HTR-8/SVneo (cell line): Measurements from ENCODE around the gene RAB1B.

Experiments
- DNase-seq: peaks from one replicate; pipeline ENCODE4 v3.0.0; 2011; ENCODE audit warnings: low spot score, mixed read lengths; ENCODE audit not compliant: insufficient read length
- FAIRE-seq: peaks from 2 replicates; lab custom pipeline; 2011; peaks lifted over from hg19 to GRCh38; lab: Jason Lieb, UNC

The RAB1B gene

DNA sequence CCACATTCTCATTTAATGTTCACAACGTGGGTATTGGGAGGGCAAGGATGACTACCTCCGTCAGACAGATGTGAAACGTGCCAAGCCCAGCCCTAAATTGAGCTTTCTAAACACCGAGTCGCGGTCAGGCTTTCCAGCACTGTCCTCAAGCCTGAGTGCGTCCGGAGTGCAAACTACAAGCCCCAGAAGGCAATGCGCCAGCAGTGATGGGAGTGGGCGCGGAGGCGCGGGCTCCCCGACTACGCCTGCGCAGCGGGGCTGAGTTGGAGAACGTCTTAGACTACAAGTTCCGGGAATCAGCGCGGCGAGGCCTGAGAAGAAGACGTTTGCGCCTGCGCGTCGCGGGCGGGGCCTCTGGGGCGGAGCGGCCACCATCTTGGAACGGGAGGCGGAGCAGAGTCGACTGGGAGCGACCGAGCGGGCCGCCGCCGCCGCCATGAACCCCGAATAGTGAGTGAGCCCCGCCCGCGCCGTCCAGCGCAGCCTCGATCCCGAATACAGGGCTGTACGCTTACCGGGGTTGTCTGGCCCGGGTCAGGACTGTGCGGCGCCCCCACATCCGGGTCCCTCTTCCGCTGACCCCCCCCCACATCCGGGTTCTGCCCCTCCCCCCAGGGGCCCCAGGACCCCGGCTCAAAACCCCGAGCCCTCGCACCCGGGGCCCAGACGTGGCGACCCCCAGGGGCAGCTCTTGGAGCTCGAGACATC, at the start of gene RAB1B:
RAB1B (plus strand) TSS at position 396 of the 708 bp plus-strand sequence; CDS start at position 437, 41 bp downstream.
- peak; percentile 100 for FAIRE-seq
- DNase-seq = peak; percentile 100

DNA sequence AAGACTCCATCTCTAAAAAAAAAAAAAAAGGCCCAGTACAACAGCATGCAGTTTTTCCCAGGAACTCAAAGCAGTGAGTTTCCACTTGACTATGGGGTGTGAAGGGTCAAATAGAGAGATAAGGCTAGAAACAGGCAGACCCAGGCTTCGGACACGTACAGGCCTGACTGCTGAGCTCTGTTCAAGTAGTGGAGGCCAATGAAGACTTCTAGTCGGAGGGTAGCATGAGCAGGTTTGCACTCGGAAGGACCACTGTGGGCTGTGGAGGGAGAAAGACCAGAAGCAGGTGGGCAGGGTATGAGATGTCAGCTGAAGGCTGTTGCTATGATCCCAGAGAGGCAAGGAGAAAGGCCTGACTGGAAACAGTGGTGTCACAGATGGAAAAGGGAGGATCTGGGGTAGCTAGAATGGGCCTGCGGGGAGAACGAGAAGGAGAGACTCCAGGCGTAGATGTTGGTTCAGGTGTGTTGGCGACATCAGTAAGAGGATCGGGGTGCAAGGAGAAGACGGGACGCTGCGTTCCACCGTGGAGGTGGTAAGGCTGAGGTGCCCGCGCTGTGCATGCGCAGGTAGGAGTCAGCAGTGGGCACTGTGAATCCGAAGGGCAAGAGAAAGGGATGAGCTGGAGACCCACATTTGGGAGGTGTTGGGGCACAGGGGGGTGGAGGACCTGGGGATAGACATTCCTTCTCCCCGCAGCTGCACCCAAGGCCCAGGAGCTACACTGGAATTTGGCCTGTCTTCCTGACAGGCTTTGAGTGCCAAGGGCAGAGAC, 49.4 kb upstream of the RAB1B start:
- FAIRE-seq = peak; percentile 64
- no peak for DNase-seq

DNA sequence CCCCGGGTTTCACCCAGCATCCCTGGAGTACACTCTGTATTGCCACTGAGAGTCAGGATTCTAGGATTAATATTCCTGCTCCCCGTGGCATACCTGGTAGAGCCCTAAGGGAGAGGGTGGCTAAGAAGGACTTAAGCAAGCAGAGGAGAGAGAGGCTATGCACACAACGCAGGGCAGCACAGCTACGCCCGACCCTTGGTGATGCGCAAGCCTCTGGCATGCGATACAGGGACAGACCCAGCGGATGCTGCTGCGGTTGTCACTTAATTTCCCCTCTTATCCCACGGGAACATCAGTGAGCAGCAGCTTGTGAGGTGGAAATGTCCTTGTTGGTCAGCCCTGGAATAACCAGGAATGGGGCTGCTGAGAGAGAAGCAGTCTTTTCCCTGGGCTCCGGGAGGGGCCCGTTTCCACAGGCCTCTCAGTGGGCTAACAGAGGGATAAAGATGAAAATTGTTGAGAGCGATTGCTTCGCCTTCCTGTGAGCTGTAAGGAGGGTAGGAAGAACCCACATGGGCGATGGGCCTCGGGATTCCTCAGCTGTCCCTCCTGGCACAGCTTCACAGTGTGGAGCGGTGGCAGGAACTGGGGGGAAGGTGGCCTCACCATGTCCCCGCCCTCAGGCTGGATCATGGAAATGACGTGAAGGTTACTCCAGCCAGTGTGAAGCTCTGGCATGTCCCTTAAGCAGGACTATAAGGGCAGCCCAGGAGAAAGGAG, 48.4 kb upstream of the RAB1B start:
- DNase-seq = no peak
- FAIRE-seq = peak; percentile 54

DNA sequence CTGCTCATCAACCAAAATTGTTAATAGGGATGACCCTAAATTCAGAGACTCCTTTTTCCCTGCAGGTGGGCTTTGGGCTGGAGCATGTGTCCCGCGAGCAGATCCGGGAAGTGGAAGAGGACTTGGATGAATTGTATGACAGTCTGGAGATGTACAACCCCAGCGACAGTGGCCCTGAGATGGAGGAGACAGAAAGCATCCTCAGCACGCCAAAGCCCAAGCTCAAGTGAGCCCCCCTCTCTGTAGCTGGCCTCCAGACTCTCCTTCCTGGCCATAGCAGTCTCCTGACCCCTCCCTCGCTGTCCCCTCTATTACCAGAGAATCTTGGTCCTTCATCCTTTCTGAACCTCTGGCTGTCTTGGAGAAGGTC, 47.9 kb upstream of the RAB1B start:
- no peak for DNase-seq
- no peak for FAIRE-seq

DNA sequence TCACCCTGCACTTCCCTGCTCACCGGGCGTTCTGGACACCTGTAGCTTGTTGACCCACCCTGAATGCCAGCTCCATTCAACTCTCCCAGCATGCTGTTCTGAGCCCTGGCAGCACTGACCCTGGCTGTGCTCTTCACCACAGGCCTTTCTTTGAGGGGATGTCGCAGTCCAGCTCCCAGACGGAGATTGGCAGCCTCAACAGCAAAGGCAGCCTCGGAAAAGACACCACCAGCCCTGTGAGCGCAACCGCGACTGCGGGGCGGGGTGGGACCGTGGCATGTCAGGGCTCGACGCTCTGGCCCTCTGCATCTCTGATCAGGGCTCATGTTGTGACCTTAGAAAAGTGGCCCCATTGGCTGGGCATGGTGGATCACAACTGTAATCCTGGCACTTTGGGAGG, 47.4 kb upstream of the RAB1B start:
- FAIRE-seq (peak; percentile 80), DNase-seq (no peak)

DNA sequence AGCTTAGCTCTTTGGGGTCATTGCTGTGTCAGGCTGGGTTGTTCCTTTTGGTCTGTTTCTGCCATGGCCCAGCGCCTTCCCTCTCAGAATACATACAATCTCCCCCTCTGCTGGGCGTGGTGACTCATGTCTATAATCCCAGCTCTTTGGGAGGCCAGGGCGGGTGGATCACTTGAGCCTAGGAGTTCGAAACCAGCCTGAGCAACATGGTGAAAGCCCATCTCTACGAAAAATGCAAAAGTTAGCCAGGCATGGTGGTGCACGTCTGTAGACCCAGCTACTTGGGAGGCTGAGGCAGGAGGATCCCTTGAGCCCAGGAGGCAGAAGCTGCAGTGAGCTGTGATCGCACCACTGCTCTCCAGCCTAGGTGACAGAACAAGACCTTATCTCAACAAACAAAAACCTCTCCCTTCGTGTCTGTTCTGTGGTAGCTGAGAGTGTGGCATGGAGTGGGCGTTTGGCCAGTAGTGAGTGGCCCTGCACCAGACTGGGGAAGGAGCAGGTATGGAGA, 46.7 kb upstream of the RAB1B start:
- FAIRE-seq (peak; percentile 87), DNase-seq (no peak)

DNA sequence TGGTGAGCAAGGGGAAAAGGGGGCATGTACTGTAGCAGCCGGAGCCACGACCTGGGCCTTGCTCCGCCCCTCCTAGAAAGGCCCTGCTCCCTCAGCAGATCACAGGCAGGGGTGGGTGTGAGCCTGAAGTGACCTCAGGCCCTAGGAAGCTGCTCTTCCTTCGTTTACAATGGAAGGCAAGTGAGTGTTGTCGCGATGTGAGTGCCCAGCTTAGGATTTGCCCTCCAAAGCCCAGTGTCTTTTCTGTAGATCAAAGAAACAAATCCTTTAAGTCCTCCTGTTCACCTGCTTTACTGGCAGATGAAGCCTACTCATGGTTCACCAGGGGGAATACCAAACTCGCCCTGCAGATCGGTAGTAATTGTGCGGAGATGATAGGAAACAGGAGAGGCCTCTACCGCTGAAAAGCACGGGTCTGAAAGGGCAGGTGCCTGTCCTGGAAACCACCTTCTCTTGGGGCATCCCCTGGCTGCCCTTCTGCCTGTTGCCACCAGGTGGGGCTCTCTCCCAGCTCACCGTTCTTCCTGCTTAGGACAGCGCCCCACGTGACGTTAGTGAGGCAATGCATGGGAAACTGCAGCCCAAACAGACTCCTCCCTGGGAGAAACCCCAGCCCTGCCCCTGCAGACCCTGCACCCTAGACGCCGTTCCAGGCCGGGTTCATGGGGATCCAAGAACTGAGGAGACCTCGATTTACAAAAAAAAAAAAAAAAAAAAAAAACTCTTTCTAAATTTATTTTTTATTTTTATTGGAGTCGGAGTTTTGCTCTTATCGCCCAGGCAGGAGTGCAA, 45.9 kb upstream of the RAB1B start:
- FAIRE-seq (peak; percentile 98), DNase-seq (peak; percentile 98)

DNA sequence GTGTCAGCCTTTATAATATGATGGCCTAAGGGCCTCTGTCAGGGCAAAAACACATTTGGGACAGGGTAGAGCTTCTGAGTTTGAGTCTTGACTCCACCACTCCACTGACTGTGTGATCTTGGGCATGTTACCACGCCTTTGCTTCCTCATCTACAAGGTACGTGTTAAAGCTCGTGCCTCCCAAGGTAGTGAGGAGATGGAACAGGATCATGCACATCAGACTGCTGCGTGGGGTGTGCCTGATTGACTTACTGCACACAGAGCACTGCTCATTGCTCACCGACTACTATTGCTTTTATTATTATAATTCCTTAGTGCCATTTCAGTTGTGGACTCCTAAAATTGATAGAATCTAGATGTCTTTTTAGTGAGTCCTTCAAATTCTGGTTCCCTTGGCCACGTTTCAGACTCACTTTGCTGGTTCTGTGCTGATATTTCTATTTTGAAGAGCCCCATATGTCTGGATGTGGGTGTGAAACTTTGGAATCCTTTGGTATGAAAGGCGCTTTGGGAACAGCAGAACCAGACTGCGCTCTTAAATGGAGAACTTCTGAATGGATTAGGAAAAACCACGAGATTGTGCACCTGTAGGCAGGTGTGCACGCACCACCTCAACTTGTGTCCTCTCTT, 44.1 kb upstream of the RAB1B start:
- peak; percentile 69 for FAIRE-seq
- no peak for DNase-seq

DNA sequence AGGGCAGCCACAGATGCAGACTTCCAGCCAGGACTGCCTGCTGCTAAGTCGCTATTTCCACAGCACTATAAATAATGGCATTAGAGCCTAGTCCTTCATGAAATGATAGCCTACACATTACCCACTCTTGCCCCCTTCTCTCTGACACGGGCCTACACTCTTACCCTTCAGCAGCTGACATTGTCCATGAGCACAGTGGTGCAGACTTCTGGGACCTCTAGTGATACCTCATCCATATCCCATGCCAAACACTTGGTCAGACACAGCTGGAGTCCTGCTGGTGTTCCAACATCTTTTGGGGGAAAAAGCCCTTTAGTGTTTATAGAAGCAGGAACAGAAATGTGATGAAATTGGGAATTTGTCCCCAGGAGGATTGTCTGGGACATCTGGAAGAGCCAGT, 43.4 kb upstream of the RAB1B start:
- DNase-seq (no peak), FAIRE-seq (peak; percentile 16)

DNA sequence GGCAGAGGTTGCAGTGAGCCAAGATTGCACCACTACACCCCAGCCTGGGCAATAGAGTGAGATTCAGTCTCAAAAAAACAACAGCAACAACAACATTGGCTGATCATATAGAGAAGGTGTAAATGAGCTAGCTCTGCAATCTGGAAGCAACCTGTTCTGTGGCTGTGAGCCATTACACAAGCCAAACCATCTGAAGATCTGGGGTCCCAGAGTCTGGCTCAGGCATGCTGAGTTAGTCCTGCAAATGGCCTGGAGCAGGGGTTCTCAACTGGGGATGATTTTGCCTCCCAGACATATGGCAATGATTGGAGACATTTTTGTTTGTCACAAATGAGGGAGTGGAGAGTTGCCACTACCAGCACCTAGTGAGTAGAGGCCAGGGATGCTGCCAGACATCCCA, 42.3 kb upstream of the RAB1B start:
- FAIRE-seq (peak; percentile 84), DNase-seq (no peak)

DNA sequence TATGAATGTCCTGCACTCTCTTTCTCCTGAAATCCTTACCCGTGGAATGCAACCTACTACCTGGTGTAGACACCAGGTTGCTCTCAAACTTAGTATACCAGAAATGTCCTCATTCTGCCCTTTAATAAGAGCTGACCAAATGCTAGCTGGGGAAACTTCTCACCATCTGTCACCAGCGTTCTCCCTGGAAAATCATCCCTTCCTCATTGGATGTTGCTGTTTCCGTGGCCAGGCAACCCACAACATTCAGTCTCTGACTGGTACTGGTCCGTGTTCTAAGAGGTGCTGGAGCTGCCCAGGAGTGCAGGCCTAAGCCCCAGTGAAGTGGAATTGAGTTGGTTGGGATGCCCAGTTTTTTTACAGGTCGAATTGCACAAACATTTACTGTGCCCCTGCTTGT, 40.7 kb upstream of the RAB1B start:
- no peak for DNase-seq
- peak; percentile 83 for FAIRE-seq

DNA sequence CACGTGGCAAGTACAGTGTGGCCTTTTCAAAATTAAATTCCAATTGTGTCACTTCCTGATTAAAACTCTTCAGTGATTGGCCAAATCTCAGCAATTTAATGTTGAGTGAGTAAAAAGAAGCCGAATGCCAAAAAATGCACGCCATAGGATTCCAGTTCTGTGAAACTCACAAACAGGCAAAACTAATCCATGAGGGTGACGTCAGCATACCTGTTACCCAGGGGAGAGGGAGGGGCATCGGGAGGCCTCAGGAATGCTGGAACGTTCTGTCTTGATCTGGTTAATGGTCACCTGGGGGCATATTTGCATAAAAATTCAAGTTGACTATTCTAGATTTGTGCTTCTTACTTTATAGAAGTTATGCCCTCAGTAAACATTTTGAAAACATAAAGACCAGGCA, 39.9 kb upstream of the RAB1B start:
- DNase-seq (no peak), FAIRE-seq (no peak)

DNA sequence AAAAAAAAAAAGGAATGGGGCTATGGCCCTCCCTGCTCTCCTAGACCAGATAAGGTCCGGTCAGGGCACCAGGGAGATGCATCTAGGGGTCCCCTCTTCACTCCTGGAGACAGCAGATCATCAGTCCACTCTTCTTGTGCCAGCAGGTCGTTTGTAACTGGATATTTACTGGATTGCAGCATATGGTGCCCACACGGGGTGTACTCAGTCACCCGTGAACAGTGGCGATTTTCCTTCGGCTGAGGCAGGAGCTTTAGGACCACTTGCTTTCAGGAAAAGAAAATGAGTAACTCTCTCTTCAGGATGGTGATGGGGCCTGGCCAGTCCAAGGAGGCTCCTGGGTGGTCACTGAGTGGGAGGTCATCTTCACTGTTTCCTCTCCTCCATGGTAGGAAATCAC, 38.3 kb upstream of the RAB1B start:
- DNase-seq = no peak
- FAIRE-seq = no peak

DNA sequence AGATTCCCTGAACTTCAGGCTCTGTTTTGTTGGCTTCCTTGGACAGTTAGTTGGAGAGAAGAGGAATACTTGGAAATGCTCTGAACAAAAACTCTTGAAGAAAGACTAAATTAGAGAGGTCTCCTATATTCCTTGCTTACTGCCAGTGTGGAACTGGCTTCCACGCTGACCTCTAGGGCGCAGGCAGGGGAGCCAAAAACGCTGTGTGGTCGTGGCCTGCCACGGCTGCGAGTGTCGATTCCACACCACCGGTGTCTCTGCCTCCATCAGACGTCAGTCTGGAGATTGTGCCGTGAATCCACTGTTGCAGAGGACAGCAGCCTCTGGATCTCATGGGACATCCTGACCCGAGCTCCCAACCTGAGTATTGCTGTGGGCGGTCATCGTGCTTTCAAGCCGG, 37.5 kb upstream of the RAB1B start:
- DNase-seq = no peak
- peak; percentile 42 for FAIRE-seq

DNA sequence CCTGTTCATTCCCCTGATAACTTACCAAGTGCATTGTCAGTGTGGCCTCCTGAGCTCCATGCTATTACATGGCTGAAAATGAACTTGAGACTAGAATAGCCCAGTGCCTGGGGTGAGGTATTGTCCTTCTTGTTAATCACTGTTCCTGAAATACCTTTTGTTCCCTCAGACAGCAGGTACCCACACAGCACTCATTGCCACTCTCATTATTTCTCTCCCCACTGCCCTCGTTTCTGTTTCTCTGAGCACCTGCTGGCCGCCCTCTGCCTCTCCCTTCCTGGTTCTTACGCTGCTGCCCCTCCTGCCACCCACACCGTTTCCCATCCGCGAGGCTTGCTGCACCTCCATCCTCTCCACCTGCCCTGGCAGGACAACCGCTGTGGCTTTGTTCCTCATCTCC, 36.9 kb upstream of the RAB1B start:
- peak; percentile 81 for FAIRE-seq
- DNase-seq = no peak

DNA sequence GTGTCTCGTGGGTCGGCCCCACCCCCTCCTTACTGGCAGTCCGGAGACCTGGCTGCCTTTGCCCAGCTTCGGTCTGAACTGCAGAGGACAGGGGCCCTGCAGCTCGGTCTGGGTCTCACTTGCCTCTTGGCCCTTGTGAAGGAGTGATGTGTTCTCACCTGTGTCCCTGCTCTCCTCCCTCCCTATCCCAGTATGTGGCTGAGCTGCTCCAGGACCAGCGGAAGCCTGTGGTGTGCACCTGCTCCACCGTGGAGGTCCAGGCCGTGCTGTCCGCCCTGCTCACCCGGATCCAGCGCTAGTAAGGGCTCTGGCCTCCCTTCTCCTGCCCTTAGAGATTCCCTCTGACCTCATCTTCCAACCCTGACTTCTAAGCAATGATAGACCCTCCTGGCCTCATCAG, 35.7 kb upstream of the RAB1B start:
- DNase-seq = no peak
- no peak for FAIRE-seq

DNA sequence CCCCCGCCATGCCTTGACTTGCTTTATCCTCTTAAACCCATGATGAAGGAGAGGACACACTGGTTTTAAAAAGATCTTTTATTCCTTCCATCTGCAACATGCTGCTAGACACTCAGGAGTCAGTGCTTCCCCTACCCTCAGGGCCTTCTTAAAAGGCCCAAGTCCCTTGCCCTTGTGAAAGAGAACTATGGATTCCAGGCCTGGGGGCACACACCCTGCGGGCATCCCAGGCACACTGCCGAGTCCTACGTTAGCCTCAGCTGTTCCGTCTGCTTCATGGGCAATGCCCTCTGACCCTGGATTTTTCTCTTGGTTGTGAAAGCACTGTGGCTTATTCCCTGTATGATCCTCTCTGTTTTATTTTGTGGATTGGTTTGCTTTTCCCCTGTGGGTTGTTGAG, 35.1 kb upstream of the RAB1B start:
- FAIRE-seq (peak; percentile 40), DNase-seq (no peak)

DNA sequence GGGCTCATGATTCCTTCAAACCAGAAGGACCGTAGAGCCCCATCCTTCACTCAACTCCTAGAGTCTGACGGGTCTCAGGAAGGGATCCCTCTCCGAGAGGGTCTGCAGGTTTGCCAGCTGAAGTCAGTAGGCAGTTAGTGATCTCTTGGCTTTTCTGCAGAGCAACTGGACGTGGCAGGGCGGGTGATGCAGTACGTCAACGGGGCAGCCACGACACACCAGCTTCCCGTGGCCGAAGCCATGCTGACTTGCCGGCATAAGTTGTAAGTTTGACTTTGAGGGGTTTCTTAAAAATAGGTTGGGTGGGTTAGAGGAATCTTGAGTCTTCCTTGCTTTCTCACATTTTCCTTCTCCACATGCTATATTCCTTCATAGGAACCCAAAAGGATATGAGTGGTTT, 33.3 kb upstream of the RAB1B start:
- FAIRE-seq (peak; percentile 33), DNase-seq (no peak)

DNA sequence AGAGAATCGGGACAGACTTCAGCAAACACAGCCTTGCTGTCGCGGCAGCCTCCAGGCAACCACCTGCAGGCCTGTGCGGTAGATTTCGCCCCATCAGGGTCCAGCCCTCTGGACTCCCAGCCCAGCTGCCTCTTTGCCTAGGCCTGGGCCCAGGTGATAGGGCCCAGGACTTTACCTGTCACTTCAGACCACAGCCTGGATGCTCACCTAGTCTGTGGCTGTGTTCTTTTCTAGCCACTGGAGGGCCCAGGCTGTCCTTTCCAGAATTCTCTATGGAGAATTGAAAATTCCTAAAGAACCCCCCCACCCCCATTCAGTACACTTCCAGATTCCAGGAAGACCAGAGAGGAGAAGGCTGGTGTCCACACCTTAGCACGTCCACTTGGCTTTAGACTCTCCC, 30.6 kb upstream of the RAB1B start:
- DNase-seq (no peak), FAIRE-seq (no peak)
